BLaER1 treated with 17β-estradiol and CSF1 and Interleukin-3, amounts not matched to agents 10 nM and 100 nM (cell line): ENCODE results near the gene NEUROD4.
"Not testable (repeated sequence)": the region's sequence is repeated elsewhere in the genome, so short reads cannot be mapped to it uniquely, and the experiment has no call there.

ENCODE experiments used
- H3K27ac ChIP-seq, 11 experiments: shearing (Covaris generic); formaldehyde crosslinking; 2 replicates each; pipeline ENCODE4 v1.8.1; 2022
- H3K27me3 ChIP-seq, 11 experiments: shearing (Covaris generic); formaldehyde crosslinking; 2 replicates each; pipeline ENCODE4 v1.8.1; 2022
- H3K36me3 ChIP-seq, 11 experiments: shearing (Covaris generic); formaldehyde crosslinking; 2 replicates each; pipeline ENCODE4 v1.8.1; 2022
- H3K4me1 ChIP-seq, 10 experiments: shearing (Covaris generic); formaldehyde crosslinking; 2 replicates each; pipeline ENCODE4 v1.8.1; 2022
- H3K4me2 ChIP-seq, 11 experiments: shearing (Covaris generic); formaldehyde crosslinking; 2 replicates each; pipeline ENCODE4 v1.8.1; 2022
- H3K4me3 ChIP-seq, 10 experiments: shearing (Covaris generic); formaldehyde crosslinking; 2 replicates each; pipeline ENCODE4 v1.8.1; 2022
- H3K9ac ChIP-seq, 11 experiments: shearing (Covaris generic); formaldehyde crosslinking; 2 replicates each; pipeline ENCODE4 v1.8.1; 2022
- H3K9me3 ChIP-seq, 11 experiments: shearing (Covaris generic); formaldehyde crosslinking; replicated peaks in 1 of 11; 2 replicates each; pipeline ENCODE4 v1.8.1; 2022
- H4K20me1 ChIP-seq, 11 experiments: shearing (Covaris generic); formaldehyde crosslinking; 2 replicates each; pipeline ENCODE4 v1.8.1; 2022
- Cebpa-rat ChIP-seq, 11 experiments: shearing (Covaris generic); IDR thresholded peaks; 2 replicates each; pipeline ENCODE4 v1.8.1; 2022

Gene NEUROD4

GRCh38 chr12:54983536-54984101, 36.2 kb upstream of the NEUROD4 start:
- Histone ChIP-seq H3K4me1 (peaks cover 15 to 23% (median 18%) of the 10 kb centered on the region in 10 experiments), H3K9me3 (peaks cover 0 to 16% (median 0%) of the 10 kb centered on the region in 11 experiments; a peak in 8 of 22 replicates), H3K27ac (no peak overlapping the region), H3K4me3 (0 out of 20 replicates have a peak overlapping the region, but pooled peaks of 1 of the 10 experiments have one; percentile 36), H3K4me2 (peak overlapping the region in 10 of 11 experiments; percentile 59 to 83 (median 70); a peak in 17 of 22 replicates), H3K9ac (no peak overlapping the region), H3K36me3 (no peaks in the 10 kb centered on the region), H4K20me1 (no peaks in the 10 kb centered on the region), H3K27me3 (no peaks in the 10 kb centered on the region)
- no peak for TF ChIP-seq Cebpa-rat (IDR thresholded peaks at IDR 0.05)

- H3K27ac ChIP-seq: peak within 1 kb of the TSS in 9 of 11 experiments; percentile 37 to 73 (median 58); a peak in 16 of 22 replicates
- H3K36me3 ChIP-seq: no peaks in the 10 kb centered on the region
- no peaks in the 10 kb centered on the region for H3K27me3 ChIP-seq
- H3K9ac ChIP-seq: peak within 1 kb of the TSS in 8 of 11 experiments; percentile 12 to 40 (median 30); a peak in 13 of 22 replicates
- no peak for TF ChIP-seq Cebpa-rat (IDR thresholded peaks at IDR 0.05)
- peaks cover 0 to 16% (median 0%) of the 10 kb centered on the region in 11 experiments; a peak in 8 of 22 replicates for H3K9me3 ChIP-seq
- peak within 1 kb of the TSS; percentile 59 to 83 (median 70) for H3K4me2 ChIP-seq
- peak within 1 kb of the TSS in 7 of 10 experiments; percentile 6 to 38 (median 29); a peak in 10 of 20 replicates for H3K4me3 ChIP-seq
- peaks cover 15 to 28% (median 18%) of the 10 kb centered on the region in 10 experiments for H3K4me1 ChIP-seq
- H4K20me1 ChIP-seq: no peaks in the 10 kb centered on the region
These were observed 35.0 kb upstream of the NEUROD4 start, which contains the start of gene TESPA1 for GRCh38 chr12:54984658-54985376. TESPA1 (minus strand) TSS chr12:54984762; CDS start chr12:54974562, 10,200 bp downstream.

- Histone ChIP-seq H3K9me3 (peaks cover 0 to 16% (median 0%) of the 10 kb centered on the region in 11 experiments; a peak in 8 of 22 replicates), H3K4me1 (peaks cover 27 to 38% (median 28%) of the 10 kb centered on the region in 10 experiments)
- H3K27ac ChIP-seq, H3K4me3 ChIP-seq, H3K27me3 ChIP-seq, H3K9ac ChIP-seq, H3K4me2 ChIP-seq, H4K20me1 ChIP-seq, H3K36me3 ChIP-seq: not testable (repeated sequence)
These were observed 33.0 kb upstream of the NEUROD4 start for GRCh38 chr12:54986773-54987172.

- H3K9ac ChIP-seq: no peak overlapping the region
- no peaks in the 10 kb centered on the region for H4K20me1 ChIP-seq
- peaks cover 0 to 16% (median 0%) of the 10 kb centered on the region in 11 experiments; a peak in 8 of 22 replicates for H3K9me3 ChIP-seq
- TF ChIP-seq Cebpa-rat (IDR thresholded peaks at IDR 0.05): no peak
- no peak overlapping the region for H3K4me2 ChIP-seq
- no peaks in the 10 kb centered on the region for H3K36me3 ChIP-seq
- peaks cover 31 to 42% (median 33%) of the 10 kb centered on the region in 10 experiments for H3K4me1 ChIP-seq
- no peaks in the 10 kb centered on the region for H3K27me3 ChIP-seq
- H3K27ac ChIP-seq: no peak overlapping the region
- no peak overlapping the region for H3K4me3 ChIP-seq
These were observed 32.1 kb upstream of the NEUROD4 start for GRCh38 chr12:54987611-54988231.

- Histone ChIP-seq H4K20me1 (no peaks in the 10 kb centered on the region), H3K27ac (no peak overlapping the region), H3K4me1 (peaks cover 31 to 42% (median 33%) of the 10 kb centered on the region in 10 experiments), H3K4me3 (no peak overlapping the region), H3K4me2 (peak overlapping the region in 2 of 11 experiments; percentile 36 to 44; a peak in 4 of 22 replicates), H3K9me3 (peaks cover 0 to 16% (median 0%) of the 10 kb centered on the region in 11 experiments; a peak in 8 of 22 replicates), H3K36me3 (no peaks in the 10 kb centered on the region), H3K9ac (no peak overlapping the region), H3K27me3 (no peaks in the 10 kb centered on the region)
- no peak for TF ChIP-seq Cebpa-rat (IDR thresholded peaks at IDR 0.05)
These were observed 31.2 kb upstream of the NEUROD4 start for GRCh38 chr12:54988402-54989054.

- no peak overlapping the region for H3K4me2 ChIP-seq
- no peak overlapping the region for H3K27ac ChIP-seq
These were observed 29.9 kb upstream of the NEUROD4 start for GRCh38 chr12:54989829-54990228.

GRCh38 chr12:54991161-54991990, 28.4 kb upstream of the NEUROD4 start:
- peak overlapping the region in 10 of 11 experiments; percentile 11 to 54 (median 34); a peak in 15 of 22 replicates for H3K9ac ChIP-seq
- peaks cover 19 to 27% (median 22%) of the 10 kb centered on the region in 10 experiments for H3K4me1 ChIP-seq
- peak overlapping the region; percentile 61 to 74 (median 66) for H3K4me2 ChIP-seq
- H3K27me3 ChIP-seq: no peaks in the 10 kb centered on the region
- TF ChIP-seq Cebpa-rat (IDR thresholded peaks at IDR 0.05): no peak
- H4K20me1 ChIP-seq: no peaks in the 10 kb centered on the region
- H3K9me3 ChIP-seq: peaks cover 0 to 8% (median 0%) of the 10 kb centered on the region in 11 experiments; a peak in 3 of 22 replicates
- H3K27ac ChIP-seq: peak overlapping the region in 9 of 11 experiments; percentile 38 to 62 (median 50); a peak in 18 of 22 replicates
- no peaks in the 10 kb centered on the region for H3K36me3 ChIP-seq
- H3K4me3 ChIP-seq: no peak overlapping the region

More at GRCh38 chr12:54989829-54990228, 29.9 kb upstream of the NEUROD4 start:
- H4K20me1 ChIP-seq: no peaks in the 10 kb centered on the region
- no peaks in the 10 kb centered on the region for H3K36me3 ChIP-seq
- no peaks in the 10 kb centered on the region for H3K27me3 ChIP-seq
- no peak overlapping the region for H3K4me3 ChIP-seq
- H3K9ac ChIP-seq: no peak overlapping the region
- H3K9me3 ChIP-seq: peaks cover 0 to 16% (median 0%) of the 10 kb centered on the region in 11 experiments; a peak in 6 of 22 replicates
- H3K4me1 ChIP-seq: peaks cover 20 to 31% (median 25%) of the 10 kb centered on the region in 10 experiments
- TF ChIP-seq Cebpa-rat (IDR thresholded peaks at IDR 0.05): no peak

- H3K27ac ChIP-seq: peak overlapping the region in 3 of 11 experiments; percentile 51 to 62 (median 58); a peak in 4 of 22 replicates
- no peaks in the 10 kb centered on the region for H3K36me3 ChIP-seq
- TF ChIP-seq Cebpa-rat (IDR thresholded peaks at IDR 0.05): 0 out of 22 replicates have a peak, but pooled peaks of 1 of the 11 experiments have one; percentile 25
- peaks cover 22 to 33% (median 26%) of the 10 kb centered on the region in 10 experiments for H3K4me1 ChIP-seq
- H3K4me2 ChIP-seq: peak overlapping the region in 7 of 11 experiments; percentile 22 to 74 (median 63); a peak in 11 of 22 replicates
- H3K4me3 ChIP-seq: no peak overlapping the region
- H3K27me3 ChIP-seq: no peaks in the 10 kb centered on the region
- no peaks in the 10 kb centered on the region for H4K20me1 ChIP-seq
- H3K9ac ChIP-seq: no peak overlapping the region
- peaks cover 0 to 2% (median 0%) of the 10 kb centered on the region in 11 experiments; a peak in 2 of 22 replicates for H3K9me3 ChIP-seq
These were observed 27.8 kb upstream of the NEUROD4 start for GRCh38 chr12:54991991-54992375.
